Measurements from ENCODE around the gene RNF8. TPM values are rescaled to one million over a fixed set of nuclear protein-coding genes. Genes with fewer than 3 reads are reported as not detected.
A peak's percentile ranks its signal among the peaks of the same experiment; 100 is the strongest.

Gene RNF8, protein sequence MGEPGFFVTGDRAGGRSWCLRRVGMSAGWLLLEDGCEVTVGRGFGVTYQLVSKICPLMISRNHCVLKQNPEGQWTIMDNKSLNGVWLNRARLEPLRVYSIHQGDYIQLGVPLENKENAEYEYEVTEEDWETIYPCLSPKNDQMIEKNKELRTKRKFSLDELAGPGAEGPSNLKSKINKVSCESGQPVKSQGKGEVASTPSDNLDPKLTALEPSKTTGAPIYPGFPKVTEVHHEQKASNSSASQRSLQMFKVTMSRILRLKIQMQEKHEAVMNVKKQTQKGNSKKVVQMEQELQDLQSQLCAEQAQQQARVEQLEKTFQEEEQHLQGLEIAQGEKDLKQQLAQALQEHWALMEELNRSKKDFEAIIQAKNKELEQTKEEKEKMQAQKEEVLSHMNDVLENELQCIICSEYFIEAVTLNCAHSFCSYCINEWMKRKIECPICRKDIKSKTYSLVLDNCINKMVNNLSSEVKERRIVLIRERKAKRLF
- polyA plus RNA-seq (2013): 7.7 and 8.1 TPM in 2 replicates

DNA sequence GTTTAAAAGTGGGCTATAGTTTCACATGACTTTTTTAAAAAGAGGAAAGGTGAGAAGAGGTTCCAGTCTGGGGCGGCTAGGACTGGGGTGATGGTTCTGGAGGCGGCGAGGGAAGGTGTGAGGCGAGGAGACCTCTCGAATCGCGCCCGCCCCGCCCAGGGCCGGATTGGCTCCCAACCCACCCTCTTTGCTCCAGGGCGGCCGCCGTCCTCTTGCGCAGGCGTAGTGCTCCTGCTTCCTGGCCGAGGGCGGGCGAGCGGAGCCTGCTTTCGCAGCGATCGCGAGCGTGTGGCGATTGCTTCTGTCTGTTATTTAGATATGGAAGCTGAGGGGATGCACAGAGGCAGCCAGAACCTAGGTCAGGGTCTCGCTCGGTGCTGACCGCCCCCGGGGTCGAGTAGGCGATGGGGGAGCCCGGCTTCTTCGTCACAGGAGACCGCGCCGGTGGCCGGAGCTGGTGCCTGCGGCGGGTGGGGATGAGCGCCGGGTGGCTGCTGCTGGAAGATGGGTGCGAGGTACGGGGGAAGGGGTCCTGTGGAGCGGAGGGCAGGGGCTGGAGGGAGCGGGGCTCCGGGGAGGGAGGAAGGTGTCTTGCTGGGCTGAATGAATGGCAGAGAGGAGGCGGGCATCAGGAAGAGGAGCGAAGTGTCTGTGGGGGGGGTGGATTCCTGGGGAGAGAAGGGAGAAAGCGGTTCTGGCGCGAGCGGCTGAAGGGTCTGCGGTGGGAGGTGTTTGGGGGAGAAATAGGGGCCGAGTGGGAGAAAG is at the start of gene RNF8:
RNF8 (plus strand) TSS at position 223 of the 765 bp plus-strand sequence; CDS start at position 405, 182 bp downstream.
- Histone ChIP-seq H3K79me2 (ENCODE audit: control insufficient read depth, insufficient read depth, low read length, poor library complexity) (peaks cover 6% of the 10 kb centered on the region), H3K27ac (ENCODE audit: low read depth, low read length) (no peak within 1 kb of the TSS), H3K9me3 (ENCODE audit: insufficient read depth, low read depth, low read length) (no peaks in the 10 kb centered on the region), H4K12ac (ENCODE audit: low read depth, low read length) (peak within 1 kb of the TSS; percentile 91), H4K91ac (ENCODE audit: low read depth, low read length) (peak within 1 kb of the TSS; percentile 77), H3K27me3 (ENCODE audit: insufficient read depth, low read length) (no peaks in the 10 kb centered on the region), H3K9ac (ENCODE audit: low read length) (peak within 1 kb of the TSS; percentile 20), H3K79me1 (ENCODE audit: low read length) (peaks cover 6% of the 10 kb centered on the region), H3K4me1 (ENCODE audit: control insufficient read depth in 1 of 2, insufficient read depth in 2 of 2, low read length in 2 of 2) (peaks cover 3 to 4% of the 10 kb centered on the region in 2 experiments), H3K23ac (ENCODE audit: low read length) (no peak within 1 kb of the TSS), H3K36me3 (ENCODE audit: control insufficient read depth in 1 of 2, insufficient read depth in 2 of 2, low read length in 2 of 2) (no peaks in the 10 kb centered on the region), H3K4me3 (ENCODE audit: low read depth, low read length) (peak within 1 kb of the TSS; percentile 81), H4K8ac (ENCODE audit: low read depth, low read length) (peak within 1 kb of the TSS; percentile 96), H3K4ac (ENCODE audit: low read depth, low read length) (peak within 1 kb of the TSS; percentile 56), H2BK120ac (ENCODE audit: insufficient read depth, low read length, poor library complexity) (no peak within 1 kb of the TSS), H3K18ac (ENCODE audit: low read length) (peak within 1 kb of the TSS; percentile 80), H3K4me2 (ENCODE audit: low read length) (peak within 1 kb of the TSS; percentile 85), H2AK5ac (ENCODE audit: low read length) (peak within 1 kb of the TSS; percentile 14), H2AFZ (ENCODE audit: insufficient read depth, low read length, poor library complexity) (peak within 1 kb of the TSS; percentile 91), H2BK12ac (ENCODE audit: low read length) (no peak within 1 kb of the TSS), H3K14ac (ENCODE audit: low read length) (peak within 1 kb of the TSS; percentile 88), H2BK5ac (ENCODE audit: low read depth, low read length, poor library complexity) (no peak within 1 kb of the TSS)
- DNase-seq: peak; percentile 76 to 87
- WGBS (ENCODE audit: extremely low coverage, insufficient coverage, insufficient read length): no CpG with 5 or more reads among the region's 54 CpGs

DNA sequence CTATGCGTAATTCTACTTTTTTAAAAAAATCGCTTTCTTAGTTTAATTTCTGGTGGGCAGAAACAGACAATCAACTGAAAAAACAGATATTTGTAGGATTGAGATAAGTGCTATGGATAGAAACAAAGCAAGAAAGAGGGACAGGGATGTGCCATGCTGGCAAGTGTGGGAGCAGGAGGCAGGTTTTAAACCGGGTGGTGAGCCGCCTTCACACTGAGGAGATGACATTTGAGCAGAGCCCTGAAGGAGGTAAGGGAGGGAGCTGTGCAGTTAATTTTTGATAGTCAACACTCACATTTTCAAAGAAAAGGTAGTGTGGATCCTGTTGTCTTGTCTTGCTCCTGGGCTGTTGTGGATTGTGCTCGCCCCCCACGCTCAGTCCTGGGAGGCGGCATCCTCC is 49.0 kb upstream of the RNF8 start:
- Histone ChIP-seq H2BK12ac (ENCODE audit: low read length) (no peak overlapping the region), H3K4me3 (ENCODE audit: low read depth, low read length) (no peak overlapping the region), H3K23ac (ENCODE audit: low read length) (no peak overlapping the region), H3K27ac (ENCODE audit: low read depth, low read length) (no peak overlapping the region), H3K4ac (ENCODE audit: low read depth, low read length) (no peak overlapping the region), H4K12ac (ENCODE audit: low read depth, low read length) (no peak overlapping the region), H4K91ac (ENCODE audit: low read depth, low read length) (no peak overlapping the region), H3K9me3 (ENCODE audit: insufficient read depth, low read depth, low read length) (no peaks in the 10 kb centered on the region), H3K4me1 (ENCODE audit: control insufficient read depth in 1 of 2, insufficient read depth in 2 of 2, low read length in 2 of 2) (peaks cover 10 to 13% of the 10 kb centered on the region in 2 experiments), H3K18ac (ENCODE audit: low read length) (no peak overlapping the region), H3K14ac (ENCODE audit: low read length) (no peak overlapping the region), H3K27me3 (ENCODE audit: insufficient read depth, low read length) (no peaks in the 10 kb centered on the region), H4K8ac (ENCODE audit: low read depth, low read length) (no peak overlapping the region), H2AFZ (ENCODE audit: insufficient read depth, low read length, poor library complexity) (no peak overlapping the region), H3K36me3 (ENCODE audit: control insufficient read depth in 1 of 2, insufficient read depth in 2 of 2, low read length in 2 of 2) (peaks cover 2 to 10% of the 10 kb centered on the region in 2 experiments), H3K79me2 (ENCODE audit: control insufficient read depth, insufficient read depth, low read length, poor library complexity) (no peaks in the 10 kb centered on the region), H3K79me1 (ENCODE audit: low read length) (no peaks in the 10 kb centered on the region), H3K9ac (ENCODE audit: low read length) (no peak overlapping the region), H2BK120ac (ENCODE audit: insufficient read depth, low read length, poor library complexity) (no peak overlapping the region), H3K4me2 (ENCODE audit: low read length) (no peak overlapping the region), H2BK5ac (ENCODE audit: low read depth, low read length, poor library complexity) (no peak overlapping the region), H2AK5ac (ENCODE audit: low read length) (no peak overlapping the region)
- DNase-seq: no peak
- WGBS (ENCODE audit: extremely low coverage, insufficient coverage, insufficient read length): no CpG with 5 or more reads among the region's 7 CpGs

DNA sequence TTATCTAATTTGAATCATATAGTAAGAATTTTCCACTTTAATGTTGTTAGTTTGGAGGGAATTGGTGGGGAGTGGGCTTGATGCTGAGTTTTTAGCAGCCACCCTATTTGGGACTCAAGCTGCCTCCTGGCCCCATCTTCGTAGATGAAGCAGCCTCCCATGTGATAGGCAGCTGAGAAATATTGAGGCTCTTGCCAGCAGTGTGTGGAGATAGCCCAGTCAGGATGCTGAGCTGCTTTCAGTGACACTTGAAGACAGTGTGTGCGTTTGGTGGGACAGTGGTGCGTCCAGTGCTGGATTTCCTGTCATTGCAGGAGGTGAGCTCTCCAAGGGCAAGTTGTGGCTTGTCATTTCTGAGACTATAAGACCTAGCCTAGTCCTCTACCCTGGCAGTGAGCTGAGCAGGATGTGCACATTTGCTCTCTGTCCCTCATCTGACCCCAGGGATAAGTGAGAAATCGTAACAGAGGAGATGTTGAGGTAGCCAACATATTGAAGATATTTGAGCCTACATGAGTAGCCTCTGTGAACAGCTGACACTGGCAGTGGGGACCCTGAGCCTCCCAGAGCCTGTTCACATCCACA is 47.9 kb upstream of the RNF8 start:
- H3K79me1 ChIP-seq (ENCODE audit: low read length): no peaks in the 10 kb centered on the region
- H3K4me1 ChIP-seq (ENCODE audit: control insufficient read depth in 1 of 2, insufficient read depth in 2 of 2, low read length in 2 of 2): peaks cover 10 to 13% of the 10 kb centered on the region in 2 experiments
- H3K36me3 ChIP-seq (ENCODE audit: control insufficient read depth in 1 of 2, insufficient read depth in 2 of 2, low read length in 2 of 2): peaks cover 2 to 10% of the 10 kb centered on the region in 2 experiments
- H2AK5ac ChIP-seq (ENCODE audit: low read length): no peak overlapping the region
- H4K12ac ChIP-seq (ENCODE audit: low read depth, low read length): no peak overlapping the region
- H3K4me2 ChIP-seq (ENCODE audit: low read length): no peak overlapping the region
- no peak overlapping the region for H3K4me3 ChIP-seq (ENCODE audit: low read depth, low read length)
- no peaks in the 10 kb centered on the region for H3K27me3 ChIP-seq (ENCODE audit: insufficient read depth, low read length)
- no CpG with 5 or more reads among the region's 4 CpGs for WGBS (ENCODE audit: extremely low coverage, insufficient coverage, insufficient read length)
- H4K91ac ChIP-seq (ENCODE audit: low read depth, low read length): no peak overlapping the region
- no peak overlapping the region for H2AFZ ChIP-seq (ENCODE audit: insufficient read depth, low read length, poor library complexity)
- no peak overlapping the region for H2BK12ac ChIP-seq (ENCODE audit: low read length)
- H3K18ac ChIP-seq (ENCODE audit: low read length): no peak overlapping the region
- no peak overlapping the region for H3K9ac ChIP-seq (ENCODE audit: low read length)
- no peaks in the 10 kb centered on the region for H3K9me3 ChIP-seq (ENCODE audit: insufficient read depth, low read depth, low read length)
- H3K14ac ChIP-seq (ENCODE audit: low read length): no peak overlapping the region
- no peak overlapping the region for H3K27ac ChIP-seq (ENCODE audit: low read depth, low read length)
- no peak overlapping the region for H4K8ac ChIP-seq (ENCODE audit: low read depth, low read length)
- DNase-seq: no peak
- H3K79me2 ChIP-seq (ENCODE audit: control insufficient read depth, insufficient read depth, low read length, poor library complexity): no peaks in the 10 kb centered on the region
- peak overlapping the region; percentile 14 for H3K23ac ChIP-seq (ENCODE audit: low read length)
- H2BK120ac ChIP-seq (ENCODE audit: insufficient read depth, low read length, poor library complexity): no peak overlapping the region
- H2BK5ac ChIP-seq (ENCODE audit: low read depth, low read length, poor library complexity): no peak overlapping the region
- no peak overlapping the region for H3K4ac ChIP-seq (ENCODE audit: low read depth, low read length)

DNA sequence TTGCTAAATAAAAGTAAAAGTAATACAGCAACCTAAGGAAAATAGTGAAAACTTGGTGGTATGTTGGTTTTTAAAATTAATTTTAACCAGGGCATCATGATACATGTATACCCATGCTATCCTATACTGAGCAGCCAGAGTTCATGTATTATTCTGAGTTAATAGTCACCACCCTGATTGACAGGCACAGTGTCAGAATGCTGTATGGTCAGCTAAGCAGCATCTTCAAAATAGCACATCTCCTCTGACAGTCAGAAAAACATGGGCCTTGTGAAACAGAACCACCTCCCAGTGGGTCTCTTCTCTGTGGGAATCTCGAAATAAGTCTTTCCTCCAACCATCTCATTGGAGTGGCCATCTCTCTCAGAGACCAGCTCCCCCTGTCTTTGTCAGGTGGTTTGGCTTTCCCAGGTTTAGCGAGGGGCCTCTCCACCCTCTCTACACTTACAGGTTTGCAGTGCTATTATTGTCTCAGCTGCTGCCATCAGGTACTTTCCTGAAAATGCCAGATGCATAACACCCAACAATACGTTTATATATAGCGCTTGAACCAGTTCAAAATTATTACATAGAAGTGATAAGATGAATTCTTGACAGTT is 47.1 kb upstream of the RNF8 start:
- no peak overlapping the region for H2AK5ac ChIP-seq (ENCODE audit: low read length)
- no peak overlapping the region for H4K91ac ChIP-seq (ENCODE audit: low read depth, low read length)
- no peak overlapping the region for H2BK120ac ChIP-seq (ENCODE audit: insufficient read depth, low read length, poor library complexity)
- H3K27me3 ChIP-seq (ENCODE audit: insufficient read depth, low read length): no peaks in the 10 kb centered on the region
- H4K8ac ChIP-seq (ENCODE audit: low read depth, low read length): no peak overlapping the region
- no CpG with 5 or more reads among the region's 4 CpGs for WGBS (ENCODE audit: extremely low coverage, insufficient coverage, insufficient read length)
- no peak overlapping the region for H3K4me3 ChIP-seq (ENCODE audit: low read depth, low read length)
- DNase-seq: no peak
- peaks cover 2 to 10% of the 10 kb centered on the region in 2 experiments for H3K36me3 ChIP-seq (ENCODE audit: control insufficient read depth in 1 of 2, insufficient read depth in 2 of 2, low read length in 2 of 2)
- H3K4me2 ChIP-seq (ENCODE audit: low read length): no peak overlapping the region
- no peak overlapping the region for H3K9ac ChIP-seq (ENCODE audit: low read length)
- H2BK5ac ChIP-seq (ENCODE audit: low read depth, low read length, poor library complexity): no peak overlapping the region
- H3K14ac ChIP-seq (ENCODE audit: low read length): no peak overlapping the region
- no peaks in the 10 kb centered on the region for H3K79me1 ChIP-seq (ENCODE audit: low read length)
- no peaks in the 10 kb centered on the region for H3K9me3 ChIP-seq (ENCODE audit: insufficient read depth, low read depth, low read length)
- no peaks in the 10 kb centered on the region for H3K79me2 ChIP-seq (ENCODE audit: control insufficient read depth, insufficient read depth, low read length, poor library complexity)
- H3K4ac ChIP-seq (ENCODE audit: low read depth, low read length): no peak overlapping the region
- peaks cover 10 to 15% of the 10 kb centered on the region in 2 experiments for H3K4me1 ChIP-seq (ENCODE audit: control insufficient read depth in 1 of 2, insufficient read depth in 2 of 2, low read length in 2 of 2)
- H3K27ac ChIP-seq (ENCODE audit: low read depth, low read length): no peak overlapping the region
- no peak overlapping the region for H2AFZ ChIP-seq (ENCODE audit: insufficient read depth, low read length, poor library complexity)
- H2BK12ac ChIP-seq (ENCODE audit: low read length): no peak overlapping the region
- H3K18ac ChIP-seq (ENCODE audit: low read length): no peak overlapping the region
- H3K23ac ChIP-seq (ENCODE audit: low read length): no peak overlapping the region
- no peak overlapping the region for H4K12ac ChIP-seq (ENCODE audit: low read depth, low read length)
